ENCODE results near the gene DMAC2L. TPM values are rescaled to one million over a fixed set of nuclear protein-coding genes. Genes with fewer than 3 reads are reported as not detected.
"Not testable (repeated sequence)": the region's sequence is repeated elsewhere in the genome, so short reads cannot be mapped to it uniquely, and the experiment has no call there.

Gene DMAC2L
- total RNA-seq, 4 donors from 2014 or later, result 21.1 to 28.3 (median 22.1) TPM

GRCh38 chr14:50352584-50352983 lies 40.5 kb downstream of the DMAC2L start:
- H3K27me3 ChIP-seq, result no peaks in the 10 kb centered on the region
- WGBS, 2 donors (ENCODE audit: low coverage in 1 of 2), result 53 to 58% methylated on average over 4 of the region's 4 CpGs
- H3K4me1 ChIP-seq, result peaks cover 0 to 3% (median 0%) of the 10 kb centered on the region in 3 donors
- ATAC-seq, result no peak
- H3K27ac ChIP-seq, result no peak overlapping the region
- H3K36me3 ChIP-seq, result no peaks in the 10 kb centered on the region
- no peak for TF ChIP-seq EP300 (IDR thresholded peaks at IDR 0.05)
- TF ChIP-seq POLR2AphosphoS5 (IDR thresholded peaks at IDR 0.05), result no peak
- TF ChIP-seq POLR2A (IDR thresholded peaks at IDR 0.05), result no peak
- no peak for TF ChIP-seq CTCF (IDR thresholded peaks at IDR 0.05)
- no peaks in the 10 kb centered on the region for H3K9me3 ChIP-seq
- no peak overlapping the region for H3K4me3 ChIP-seq

GRCh38 chr14:50353126-50353525 lies 41.0 kb downstream of the DMAC2L start:
- 65 to 78% methylated on average over 4 of the region's 4 CpGs for WGBS, 2 donors (ENCODE audit: low coverage in 1 of 2)
- no peaks in the 10 kb centered on the region for H3K9me3 ChIP-seq
- H3K4me3 ChIP-seq, result no peak overlapping the region
- H3K27ac ChIP-seq, result no peak overlapping the region
- no peaks in the 10 kb centered on the region for H3K27me3 ChIP-seq
- no peaks in the 10 kb centered on the region for H3K4me1 ChIP-seq
- no peak for ATAC-seq
- H3K36me3 ChIP-seq, result peaks cover 0 to 5% of the 10 kb centered on the region in 2 donors
- TF ChIP-seq POLR2AphosphoS5 (IDR thresholded peaks at IDR 0.05) (no peak), CTCF (IDR thresholded peaks at IDR 0.05) (no peak), EP300 (IDR thresholded peaks at IDR 0.05) (no peak), POLR2A (IDR thresholded peaks at IDR 0.05) (no peak)

- Histone ChIP-seq H3K9me3 (no peaks in the 10 kb centered on the region), H3K27me3 (no peaks in the 10 kb centered on the region), H3K27ac (no peak overlapping the region), H3K4me1 (no peaks in the 10 kb centered on the region), H3K36me3 (peaks cover 0 to 8% of the 10 kb centered on the region in 2 donors), H3K4me3 (no peak overlapping the region)
- 0 to 70% methylated on average over 1 of the region's 1 CpG for WGBS, 2 donors (ENCODE audit: low coverage in 1 of 2)
- TF ChIP-seq CTCF (IDR thresholded peaks at IDR 0.05) (no peak), POLR2A (IDR thresholded peaks at IDR 0.05) (no peak), EP300 (IDR thresholded peaks at IDR 0.05) (no peak), POLR2AphosphoS5 (IDR thresholded peaks at IDR 0.05) (no peak)
- no peak for ATAC-seq
These were observed 42.4 kb downstream of the DMAC2L start for GRCh38 chr14:50354527-50354926.

- no peak for ATAC-seq
- no peak for TF ChIP-seq POLR2AphosphoS5 (IDR thresholded peaks at IDR 0.05)
- TF ChIP-seq EP300 (IDR thresholded peaks at IDR 0.05), result no peak
- no peak for TF ChIP-seq POLR2A (IDR thresholded peaks at IDR 0.05)
- no peak for TF ChIP-seq CTCF (IDR thresholded peaks at IDR 0.05)
- H3K36me3 ChIP-seq, result peaks cover 0 to 8% of the 10 kb centered on the region in 2 donors
- no peaks in the 10 kb centered on the region for H3K4me1 ChIP-seq
- H3K27ac ChIP-seq, result no peak overlapping the region
- H3K9me3 ChIP-seq, result no peaks in the 10 kb centered on the region
- 88 to 100% methylated on average over 1 of the region's 1 CpG for WGBS, 2 donors (ENCODE audit: low coverage in 1 of 2)
- H3K27me3 ChIP-seq, result no peaks in the 10 kb centered on the region
- H3K4me3 ChIP-seq, result no peak overlapping the region
These were observed 43.6 kb downstream of the DMAC2L start for GRCh38 chr14:50355692-50356091.

GRCh38 chr14:50356283-50356682 lies 44.2 kb downstream of the DMAC2L start:
- H3K9me3 ChIP-seq, H3K4me1 ChIP-seq, ATAC-seq, H3K27ac ChIP-seq, H3K27me3 ChIP-seq, H3K36me3 ChIP-seq, H3K4me3 ChIP-seq: not testable (repeated sequence)
- WGBS, 2 donors (ENCODE audit: low coverage in 1 of 2), result 76 to 87% methylated on average over 3 of the region's 3 CpGs

Data from gastroesophageal sphincter (tissue), 4 donors.